WTC11 (cell line): Measurements from ENCODE around the gene TSPAN18. TPM values are rescaled to one million over a fixed set of nuclear protein-coding genes. Genes with fewer than 3 reads are reported as not detected.

Experiments
- ATAC-seq: fragments of 200-7000 bp; cut with Tn5 transposase; 2 replicates; pipeline ENCODE4 v1.10.0; 2021; ENCODE audit warnings: mild to moderate bottlenecking, moderate library complexity
- CTCF ChIA-PET: fragments of 300-600 bp; sonication (Branson Sonifier 250); formaldehyde crosslinking; loops from one replicate; lab custom pipeline; 2021; ENCODE audit warnings: antibody characterized with exemption; lab: Charles Lee
- POLR2A ChIA-PET: fragments of 350-600 bp; sonication (Branson Sonifier 250); formaldehyde crosslinking; loops from one replicate; lab custom pipeline; 2021; ENCODE audit warnings: antibody characterized with exemption; lab: Charles Lee
- DNase-seq: peaks from one replicate; pipeline ENCODE4 v3.0.0; 2021; ENCODE audit warnings: low spot score
- H3K27ac Mint-ChIP-seq: 2 replicates; pipeline ENCODE4 v1.8.0; 2021; ENCODE audit warnings: mixed read lengths
- H3K27me3 Mint-ChIP-seq: 2 replicates; pipeline ENCODE4 v1.8.0; 2021; ENCODE audit warnings: low read depth, mild to moderate bottlenecking, moderate library complexity, mixed read lengths
- H3K36me3 Mint-ChIP-seq: 2 replicates; pipeline ENCODE4 v1.8.0; 2021; ENCODE audit warnings: mixed read lengths
- H3K4me1 Mint-ChIP-seq: 2 replicates; pipeline ENCODE4 v1.8.0; 2022; ENCODE audit warnings: mixed read lengths
- H3K4me3 Mint-ChIP-seq: 2 replicates; pipeline ENCODE4 v1.8.0; 2021; ENCODE audit warnings: mild to moderate bottlenecking, moderate library complexity, mixed read lengths
- H3K9me3 Mint-ChIP-seq: 2 replicates; pipeline ENCODE4 v1.8.0; 2021; ENCODE audit warnings: mixed read lengths
- HMGA2 ChIP-seq: fragments of 250-450 bp; sonication (Bioruptor Pico); IDR thresholded peaks from 2 replicates; pipeline ENCODE4 v1.4.0; 2021; ENCODE audit warnings: mild to moderate bottlenecking, moderate library complexity
- total RNA-seq: library from RNA; stranded (reverse); gene quantifications from 3 replicates; pipeline ENCODE4 v1.2.3, GENCODE V29; 2021

Gene TSPAN18
- total RNA-seq, 1 experiment from 2014 or later = 44.7 TPM

GRCh38 chr11:44980533-44981427 lies 254.0 kb downstream of the TSPAN18 start:
- H3K36me3 Mint-ChIP-seq = no peaks in the 10 kb centered on the region
- no peak for DNase-seq
- H3K4me3 Mint-ChIP-seq = no peak overlapping the region
- peaks cover 13% of the 10 kb centered on the region for H3K4me1 Mint-ChIP-seq
- H3K27me3 Mint-ChIP-seq = no peaks in the 10 kb centered on the region; the same call in 1 of the 2 replicates
- H3K27ac Mint-ChIP-seq = no peak overlapping the region
- no peak for TF ChIP-seq HMGA2 (CRISPR knock-in tag)
- ChIA-PET POLR2A (no interaction called here), CTCF (interaction anchor here (1.2 to 2.0 kb wide), 3 partner anchors 44 to 125 kb away, joined by 3 to 13 read pairs (median 3); no protein-coding TSS in a partner anchor)
- no peaks in the 10 kb centered on the region; the same call in 1 of the 2 replicates for H3K9me3 Mint-ChIP-seq
- no peak for ATAC-seq

Other genes starting within 250 kb of the TSPAN18 start
- gene CD82, start 161.3 kb upstream of the TSPAN18 start, total RNA-seq = 15.5 to 19.8 TPM (median 19.3 TPM) in 3 replicates
- 42.4 to 44.2 TPM (median 42.9 TPM) in 3 replicates for gene TP53I11, start 223.9 kb downstream of the TSPAN18 start, total RNA-seq